Fibroblast of mammary gland (primary cell): ENCODE measurements around the gene SP100.

Experiments
- DNase-seq: peaks from one replicate; pipeline ENCODE4 v3.0.0-alpha.2; 2010; ENCODE audit warnings: low read depth
- H3K4me3 ChIP-seq: 2 replicates; pipeline ENCODE4 v1.5.1; 2011; ENCODE audit warnings: low read depth, mild to moderate bottlenecking, low read length, moderate library complexity; ENCODE audit not compliant: control insufficient read depth
- CTCF ChIP-seq: conservative IDR thresholded peaks from 2 replicates; pipeline ENCODE4 v1.5.1; 2011; ENCODE audit warnings: low read depth, low read length, inconsistent platforms; ENCODE audit not compliant: control insufficient read depth, insufficient read depth

Gene SP100

DNA sequence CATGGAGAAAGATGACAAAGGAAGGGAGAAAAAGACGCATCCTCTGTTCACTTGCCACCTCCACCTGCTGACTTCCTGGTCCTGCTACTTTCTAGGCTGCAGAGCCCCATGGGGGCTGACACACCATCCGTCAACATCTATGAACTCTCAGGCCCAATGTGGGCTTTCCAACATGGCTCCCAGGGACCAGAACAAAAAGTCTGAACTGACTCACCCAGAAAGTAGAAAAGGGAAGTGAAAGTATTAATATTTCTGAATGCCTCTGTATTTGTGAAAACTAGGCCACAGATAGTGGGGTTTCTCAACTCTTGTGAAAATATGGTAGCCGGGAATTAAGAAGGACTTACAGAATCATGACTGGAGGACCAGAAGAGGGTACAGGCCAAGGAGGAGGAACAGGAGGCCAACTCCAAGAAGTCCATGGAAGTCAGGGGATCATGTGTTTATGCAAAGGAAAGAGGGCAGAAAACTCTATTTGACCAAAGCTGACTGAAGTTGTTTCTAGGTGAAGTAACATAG lies 173.6 kb downstream of the SP100 start:
- DNase-seq = no peak
- no peak for TF ChIP-seq CTCF
- H3K4me3 ChIP-seq = no peak overlapping the region

DNA sequence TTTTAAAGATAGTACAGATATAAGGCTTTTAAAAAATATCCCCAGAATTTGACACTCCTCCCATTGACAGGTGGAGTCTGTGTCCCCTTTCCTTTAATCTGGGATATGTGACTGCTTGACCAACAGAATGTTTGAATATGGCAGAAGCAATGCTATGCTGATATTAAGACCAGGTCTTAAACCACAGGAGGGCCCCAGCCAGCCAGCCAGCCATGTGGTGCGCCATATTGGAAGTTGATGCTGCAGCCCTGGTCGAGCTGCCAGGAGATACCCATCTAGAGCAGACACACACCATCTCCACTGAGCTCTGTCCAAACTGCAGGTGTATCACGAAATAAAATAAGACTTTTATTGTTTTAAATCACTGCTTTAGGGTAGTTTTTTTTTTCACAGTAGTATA lies 174.3 kb downstream of the SP100 start:
- TF ChIP-seq CTCF = no peak
- H3K4me3 ChIP-seq = no peak overlapping the region
- no peak for DNase-seq

- no peak overlapping the region for H3K4me3 ChIP-seq
- no peak for DNase-seq
- TF ChIP-seq CTCF = no peak
Observed at GRCh38 chr2:230591850-230592249, 175.8 kb downstream of the SP100 start.

GRCh38 chr2:230592775-230593174 lies 176.8 kb downstream of the SP100 start:
- no peak for DNase-seq
- TF ChIP-seq CTCF = no peak
- no peak overlapping the region for H3K4me3 ChIP-seq
